Astrocyte (in vitro differentiated cells and primary cell): ENCODE measurements around the gene SLC6A2.

Experiments used
- EZH2 ChIP-seq: IDR thresholded peaks from 2 replicates; pipeline ENCODE4 v1.6.1; 2012; ENCODE audit warnings: mild to moderate bottlenecking, low read length, inconsistent platforms; ENCODE audit not compliant: insufficient read depth
- TF ChIP-seq, protein P1 (sequence below): IDR thresholded peaks from 2 replicates; pipeline ENCODE4 v1.5.1; 2011; ENCODE audit warnings: low read depth, mild to moderate bottlenecking, inconsistent platforms, low read length, moderate library complexity; ENCODE audit not compliant: insufficient read depth

DNA sequence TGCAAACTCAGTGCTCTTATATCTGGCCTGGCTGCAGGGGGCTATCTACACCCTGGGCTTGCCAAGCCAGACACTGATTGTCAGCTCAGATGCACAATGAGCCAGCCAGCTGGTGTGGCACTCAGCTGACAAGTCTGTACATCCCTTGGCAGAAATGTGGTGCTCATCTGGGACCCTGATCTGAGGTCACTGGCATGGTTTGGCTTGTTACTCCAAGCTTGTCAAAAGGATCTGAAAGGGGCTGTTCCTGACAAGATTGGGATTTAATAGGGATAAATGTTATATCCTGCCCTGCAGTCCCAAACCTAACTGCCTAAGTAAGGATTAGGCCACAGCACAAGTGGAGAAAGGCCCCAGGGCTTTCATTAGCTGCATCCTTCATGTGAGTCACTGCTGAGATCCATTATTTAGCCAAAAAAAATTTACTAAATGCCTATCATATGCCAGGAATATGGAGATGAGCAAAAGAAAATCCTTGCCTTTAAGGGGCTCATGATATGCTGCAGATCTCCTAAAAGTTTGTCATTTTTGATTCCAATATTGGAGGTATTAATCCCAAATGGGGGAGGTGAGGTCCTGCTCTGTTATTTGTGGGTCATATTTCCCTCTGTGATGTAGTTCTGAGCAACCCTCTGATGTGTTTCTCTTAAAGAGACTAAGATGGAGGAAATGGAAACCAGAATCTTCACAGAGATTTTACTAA is 6.3 kb downstream of the SLC6A2 start:
- TF ChIP-seq, protein P1, sequence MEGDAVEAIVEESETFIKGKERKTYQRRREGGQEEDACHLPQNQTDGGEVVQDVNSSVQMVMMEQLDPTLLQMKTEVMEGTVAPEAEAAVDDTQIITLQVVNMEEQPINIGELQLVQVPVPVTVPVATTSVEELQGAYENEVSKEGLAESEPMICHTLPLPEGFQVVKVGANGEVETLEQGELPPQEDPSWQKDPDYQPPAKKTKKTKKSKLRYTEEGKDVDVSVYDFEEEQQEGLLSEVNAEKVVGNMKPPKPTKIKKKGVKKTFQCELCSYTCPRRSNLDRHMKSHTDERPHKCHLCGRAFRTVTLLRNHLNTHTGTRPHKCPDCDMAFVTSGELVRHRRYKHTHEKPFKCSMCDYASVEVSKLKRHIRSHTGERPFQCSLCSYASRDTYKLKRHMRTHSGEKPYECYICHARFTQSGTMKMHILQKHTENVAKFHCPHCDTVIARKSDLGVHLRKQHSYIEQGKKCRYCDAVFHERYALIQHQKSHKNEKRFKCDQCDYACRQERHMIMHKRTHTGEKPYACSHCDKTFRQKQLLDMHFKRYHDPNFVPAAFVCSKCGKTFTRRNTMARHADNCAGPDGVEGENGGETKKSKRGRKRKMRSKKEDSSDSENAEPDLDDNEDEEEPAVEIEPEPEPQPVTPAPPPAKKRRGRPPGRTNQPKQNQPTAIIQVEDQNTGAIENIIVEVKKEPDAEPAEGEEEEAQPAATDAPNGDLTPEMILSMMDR: no peak
- TF ChIP-seq EZH2: no peak
